ENCODE data around the gene KCNJ2. TPM values are rescaled to one million over a fixed set of nuclear protein-coding genes. Genes with fewer than 3 reads are reported as not detected.

Gene KCNJ2
- total and polyA plus RNA-seq, 2 donors (not counting 1 experiment from before 2014, with no cell fraction given), result not detected

GRCh38 chr17:70173681-70174080 lies 4.3 kb downstream of the KCNJ2 start:
- H3K27ac ChIP-seq (ENCODE audit: low read length in 2 of 2), result no peak overlapping the region
- no peak overlapping the region for H3K4me2 ChIP-seq (replicated peaks; ENCODE audit: low read depth, low read length, poor library complexity, severe bottlenecking)
- H3K4me1 Mint-ChIP-seq, result peaks cover 13% of the 10 kb centered on the region
- H3K79me2 ChIP-seq (ENCODE audit: control insufficient read depth, insufficient read depth, low read length), result no peaks in the 10 kb centered on the region
- 90% methylated on average over 4 of the region's 4 CpGs for WGBS (ENCODE audit: insufficient coverage)
- no peaks in the 10 kb centered on the region for H3K36me3 ChIP-seq (replicated peaks in 1 of 2; ENCODE audit: control extremely low read depth in 1 of 2, control insufficient read depth in 1 of 2, extremely low read depth in 1 of 2, insufficient read depth in 2 of 2, low read length in 1 of 2)
- intact Hi-C loops (cut with micrococcal nuclease), result no loop called here
- H3K27ac Mint-ChIP-seq, result no peak overlapping the region
- POLR2A ChIA-PET, result no interaction called here
- no peaks in the 10 kb centered on the region for H4K20me1 ChIP-seq (ENCODE audit: control insufficient read depth, insufficient read depth, low read length, poor library complexity, severe bottlenecking)
- DNase-seq, result no peak
- H3K27me3 ChIP-seq (replicated peaks in 1 of 4; ENCODE audit: control extremely low read depth in 1 of 4, control insufficient read depth in 3 of 4, insufficient read depth in 4 of 4, low read length in 3 of 4), result peaks cover 0 to 16% (median 12%) of the 10 kb centered on the region in 4 experiments
- H3K4me3 ChIP-seq (ENCODE audit: control extremely low read depth in 1 of 5, extremely low read depth in 1 of 5, insufficient read depth in 1 of 5, low read depth in 2 of 5, low read length in 4 of 5), result no peak overlapping the region
- H3K9me3 ChIP-seq (ENCODE audit: control extremely low read depth in 1 of 3, control insufficient read depth in 2 of 3, insufficient read depth in 1 of 3, low read length in 2 of 3), result peaks cover 0 to 7% (median 0%) of the 10 kb centered on the region in 3 donors
- TF ChIP-seq EZH2 (IDR thresholded peaks at IDR 0.05; ENCODE audit: borderline replicate concordance, insufficient read depth, low read depth, low read length, poor library complexity, severe bottlenecking), result no peak
- TF ChIP-seq CTCF (IDR thresholded peaks at IDR 0.05), result no peak
- peaks cover 11 to 12% of the 10 kb centered on the region in 2 donors for H3K4me1 ChIP-seq (ENCODE audit: control insufficient read depth in 2 of 2, insufficient read depth in 2 of 2, low read length in 2 of 2)
- ATAC-seq (ENCODE audit: low read depth), result no peak
- no peak overlapping the region for H3K9ac ChIP-seq (ENCODE audit: low read length)
- CTCF ChIA-PET, result no interaction called here
- peaks cover 42% of the 10 kb centered on the region for H3K27me3 Mint-ChIP-seq
- no peaks in the 10 kb centered on the region for H3K9me3 Mint-ChIP-seq (ENCODE audit: insufficient read depth)
- H3K4me3 Mint-ChIP-seq, result no peak overlapping the region
- no peak overlapping the region for H2AFZ ChIP-seq (ENCODE audit: insufficient read depth, low read depth, low read length, poor library complexity, severe bottlenecking)

- DNase-seq, result no peak
- no peak overlapping the region for H3K27ac ChIP-seq (ENCODE audit: low read length in 2 of 2)
- no peak overlapping the region for H3K27ac Mint-ChIP-seq
- POLR2A ChIA-PET, result no interaction called here
- CTCF ChIA-PET, result no interaction called here
- H3K9ac ChIP-seq (ENCODE audit: low read length), result no peak overlapping the region
- no peak overlapping the region for H3K4me3 Mint-ChIP-seq
- WGBS (ENCODE audit: insufficient coverage), result 75% methylated on average over 2 of the region's 5 CpGs
- H3K79me2 ChIP-seq (ENCODE audit: control insufficient read depth, insufficient read depth, low read length), result no peaks in the 10 kb centered on the region
- no peak for ATAC-seq (ENCODE audit: low read depth)
- no peaks in the 10 kb centered on the region for H4K20me1 ChIP-seq (ENCODE audit: control insufficient read depth, insufficient read depth, low read length, poor library complexity, severe bottlenecking)
- H3K9me3 ChIP-seq (ENCODE audit: control extremely low read depth in 1 of 3, control insufficient read depth in 2 of 3, insufficient read depth in 1 of 3, low read length in 2 of 3), result no peaks in the 10 kb centered on the region
- H3K27me3 ChIP-seq (replicated peaks in 1 of 4; ENCODE audit: control extremely low read depth in 1 of 4, control insufficient read depth in 3 of 4, insufficient read depth in 4 of 4, low read length in 3 of 4), result no peaks in the 10 kb centered on the region
- H3K4me1 Mint-ChIP-seq, result no peaks in the 10 kb centered on the region
- intact Hi-C loops (cut with micrococcal nuclease), result no loop called here
- no peak for TF ChIP-seq CTCF (IDR thresholded peaks at IDR 0.05)
- no peak for TF ChIP-seq EZH2 (IDR thresholded peaks at IDR 0.05; ENCODE audit: borderline replicate concordance, insufficient read depth, low read depth, low read length, poor library complexity, severe bottlenecking)
- H3K9me3 Mint-ChIP-seq (ENCODE audit: insufficient read depth), result no peaks in the 10 kb centered on the region
- H3K36me3 ChIP-seq (replicated peaks in 1 of 2; ENCODE audit: control extremely low read depth in 1 of 2, control insufficient read depth in 1 of 2, extremely low read depth in 1 of 2, insufficient read depth in 2 of 2, low read length in 1 of 2), result no peaks in the 10 kb centered on the region
- no peaks in the 10 kb centered on the region for H3K4me1 ChIP-seq (ENCODE audit: control insufficient read depth in 2 of 2, insufficient read depth in 2 of 2, low read length in 2 of 2)
- H3K4me3 ChIP-seq (ENCODE audit: control extremely low read depth in 1 of 5, extremely low read depth in 1 of 5, insufficient read depth in 1 of 5, low read depth in 2 of 5, low read length in 4 of 5), result no peak overlapping the region
- H2AFZ ChIP-seq (ENCODE audit: insufficient read depth, low read depth, low read length, poor library complexity, severe bottlenecking), result no peak overlapping the region
- peaks cover 8% of the 10 kb centered on the region for H3K27me3 Mint-ChIP-seq
- no peak overlapping the region for H3K4me2 ChIP-seq (replicated peaks; ENCODE audit: low read depth, low read length, poor library complexity, severe bottlenecking)
Observed at GRCh38 chr17:70181376-70181775, 12.0 kb downstream of the KCNJ2 start.
